ENCODE measurements around the gene PTX4. TPM values are rescaled to one million over a fixed set of nuclear protein-coding genes. Genes with fewer than 3 reads are reported as not detected.

Gene PTX4
- not detected in 2 replicates for total RNA-seq (2014; rRNA removed; shearing (Covaris generic))

GRCh38 chr16:1488619-1489018 lies at the start of gene PTX4:
TSS of gene PTX4 (minus strand) at chr16:1488944. CDS start at chr16:1488909, 35 bp downstream.

GRCh38 chr16:1533443-1533951 lies 44.8 kb upstream of the PTX4 start, which contains the start of gene TMEM204:
TSS of gene TMEM204 (plus strand) at chr16:1533666. CDS start at chr16:1534276, 610 bp downstream.

GRCh38 chr16:1492923-1493745 lies 4.4 kb upstream of the PTX4 start, which contains the start of gene TELO2:
TSS of gene TELO2 (plus strand) at chr16:1493360. CDS start at chr16:1494282, 922 bp downstream.

GRCh38 chr16:1474796-1475551 lies 13.8 kb downstream of the PTX4 start, which contains the start of gene CLCN7:
TSS of gene CLCN7 (minus strand) at chr16:1475028. CDS start at chr16:1474974, 54 bp downstream.

GRCh38 chr16:1443980-1444729 lies 44.6 kb downstream of the PTX4 start, which contains the start of gene CCDC154:
TSS of gene CCDC154 (minus strand) at chr16:1444556. CDS start at chr16:1444322, 234 bp downstream.

Other genes with a start within 250 kb of the PTX4 start
- not detected in 2 replicates for gene TPSAB1, start 248.2 kb downstream of the PTX4 start, total RNA-seq (2014; rRNA removed; shearing (Covaris generic))
- gene TPSD1, start 232.9 kb downstream of the PTX4 start, total RNA-seq (2014; rRNA removed; shearing (Covaris generic)): not detected in 2 replicates
- 87.7 and 92.0 TPM in 2 replicates for gene UBE2I, start 179.3 kb downstream of the PTX4 start, total RNA-seq (2014; rRNA removed; shearing (Covaris generic))
- gene BAIAP3, start 155.3 kb downstream of the PTX4 start, total RNA-seq (2014; rRNA removed; shearing (Covaris generic)): 2.0 and 2.3 TPM in 2 replicates
- gene TSR3, start 137.1 kb downstream of the PTX4 start, total RNA-seq (2014; rRNA removed; shearing (Covaris generic)): 118 and 121 TPM in 2 replicates
- gene GNPTG, start 137.0 kb downstream of the PTX4 start, total RNA-seq (2014; rRNA removed; shearing (Covaris generic)): 44.4 and 45.1 TPM in 2 replicates
- 12.9 and 19.0 TPM in 2 replicates for gene UNKL, start 74.2 kb downstream of the PTX4 start, total RNA-seq (2014; rRNA removed; shearing (Covaris generic))
- gene UQCC4, start 68.2 kb downstream of the PTX4 start, total RNA-seq (2014; rRNA removed; shearing (Covaris generic)): 59.5 and 73.9 TPM in 2 replicates
- gene PERCC1, start 57.9 kb downstream of the PTX4 start, total RNA-seq (2014; rRNA removed; shearing (Covaris generic)): not detected in 2 replicates
- 2.1 TPM in 1 of 2 replicates, not detected in the other for gene CCDC154, start 44.4 kb downstream of the PTX4 start, total RNA-seq (2014; rRNA removed; shearing (Covaris generic))
- 103 and 114 TPM in 2 replicates for gene CLCN7, start 13.9 kb downstream of the PTX4 start, total RNA-seq (2014; rRNA removed; shearing (Covaris generic))
- gene TELO2, start 4.4 kb upstream of the PTX4 start, total RNA-seq (2014; rRNA removed; shearing (Covaris generic)): 24.5 and 42.0 TPM in 2 replicates
- not detected in 2 replicates for gene TMEM204, start 44.7 kb upstream of the PTX4 start, total RNA-seq (2014; rRNA removed; shearing (Covaris generic))
- gene IFT140, start 123.1 kb upstream of the PTX4 start, total RNA-seq (2014; rRNA removed; shearing (Covaris generic)): 19.3 and 21.7 TPM in 2 replicates
- gene CRAMP1, start 123.4 kb upstream of the PTX4 start, total RNA-seq (2014; rRNA removed; shearing (Covaris generic)): 9.0 and 9.2 TPM in 2 replicates
- gene JPT2, start 189.3 kb upstream of the PTX4 start, total RNA-seq (2014; rRNA removed; shearing (Covaris generic)): 71.8 and 72.4 TPM in 2 replicates
- gene MAPK8IP3, start 217.3 kb upstream of the PTX4 start, total RNA-seq (2014; rRNA removed; shearing (Covaris generic)): 74.2 and 79.0 TPM in 2 replicates